ENCODE data around the gene IQCH. TPM values are rescaled to one million over a fixed set of nuclear protein-coding genes. Genes with fewer than 3 reads are reported as not detected.

IQCH gene
- total RNA-seq, 1 donor from 2014 or later = 6.9 TPM

Other genes with a start within 250 kb of the IQCH start
- 24.4 and 31.0 TPM in 2 replicates for gene SMAD3, start 189.2 kb upstream of the IQCH start, total RNA-seq
- 49.2 and 54.3 TPM in 2 replicates for gene AAGAB, start 125 bp upstream of the IQCH start, total RNA-seq